Gastrocnemius medialis (tissue), 4 donors: ENCODE measurements around the gene PACSIN1. TPM values are rescaled to one million over a fixed set of nuclear protein-coding genes. Genes with fewer than 3 reads are reported as not detected.

ENCODE experiments used
- ATAC-seq, 2 donors: fragments of 150-250 bp; one replicate each; pipeline ENCODE4 v1.9.1; 2016
- DNase-seq, 2 donors: peaks; one replicate each; pipeline ENCODE4 v3.0.0-alpha.2; 2019
- H3K27ac ChIP-seq, 4 donors: fragments of 200-600 bp; sonication (generic); 1 replicate in 1 of 4; 2 replicates in 3 of 4; pipeline ENCODE4 v1.5.1; 2016 to 2018; ENCODE audit warnings: mild to moderate bottlenecking in 2 of 4, moderate library complexity in 1 of 4
- H3K27me3 ChIP-seq, 3 donors: fragments of 200-600 bp; sonication (generic) in 2 of 3; 1 replicate in 1 of 3; 2 replicates in 2 of 3; pipeline versions ENCODE4 v1.5.1 to v1.6.0; 2016 to 2019; ENCODE audit warnings: mild to moderate bottlenecking in 1 of 3, moderate library complexity in 1 of 3
- H3K36me3 ChIP-seq, 2 donors: fragments of 200-600 bp; sonication (generic) in 1 of 2; one replicate each; pipeline ENCODE4 v1.5.1; 2017 to 2018
- H3K4me1 ChIP-seq, 2 donors: fragments of 200-600 bp; sonication (generic) in 1 of 2; one replicate each; pipeline ENCODE4 v1.5.1; 2016 to 2017; ENCODE audit warnings: mild to moderate bottlenecking in 2 of 2
- H3K4me3 ChIP-seq, 4 donors: fragments of 200-600 bp; sonication (generic) in 3 of 4; 1 replicate in 1 of 4; 2 replicates in 3 of 4; pipeline ENCODE4 v1.5.1; 2016 to 2019; ENCODE audit warnings: mild to moderate bottlenecking in 2 of 4
- H3K9me3 ChIP-seq, 3 donors: fragments of 200-600 bp; sonication (generic) in 2 of 3; 1 replicate in 1 of 3; 2 replicates in 2 of 3; pipeline ENCODE4 v1.5.1; 2016 to 2019
- POLR2A ChIP-seq, 2 donors: fragments of 450-650 bp; IDR thresholded peaks; one replicate each; pipeline ENCODE4 v1.6.1; 2017; ENCODE audit warnings: antibody characterized with exemption in 2 of 2, mild to moderate bottlenecking in 2 of 2, moderate library complexity in 2 of 2
- in situ Hi-C, 4 donors: fragments of 200-750 bp; cut with MboI; loops; one replicate each; pipeline versions ENCODE4 v1.15.0 to v1.8.0; 2017; ENCODE audit warnings: low sequenced_read_pairs in 4 of 4
- intact Hi-C: fragments of 100-400 bp; cut with DNase I; formaldehyde crosslinking; loops from one replicate; pipeline ENCODE4 v1.15.1; 2023; ENCODE audit warnings: low total_unique reads
- total RNA-seq, 4 donors: library from RNA; depleted of rRNA; stranded (reverse); fragments of >200 nt; gene quantifications; one replicate each; pipeline versions ENCODE4 v1.1.0 to v1.2.3, GENCODE V29; 2016
- TF ChIP-seq, protein P1 (sequence below), 5 experiments: fragments of 450-650 bp in 3 of 5; fragments of 200-600 bp in 2 of 5; sonication (generic) in 2 of 5; IDR thresholded peaks in 4 of 5; conservative IDR thresholded peaks in 1 of 5; 1 replicate in 4 of 5; 2 replicates in 1 of 5; pipeline ENCODE4 v1.5.1; 2016 to 2019; ENCODE audit warnings: antibody characterized with exemption in 5 of 5, mild to moderate bottlenecking in 3 of 5, moderate library complexity in 3 of 5

Gene PACSIN1
- total RNA-seq, 4 donors from 2014 or later: not detected

DNA sequence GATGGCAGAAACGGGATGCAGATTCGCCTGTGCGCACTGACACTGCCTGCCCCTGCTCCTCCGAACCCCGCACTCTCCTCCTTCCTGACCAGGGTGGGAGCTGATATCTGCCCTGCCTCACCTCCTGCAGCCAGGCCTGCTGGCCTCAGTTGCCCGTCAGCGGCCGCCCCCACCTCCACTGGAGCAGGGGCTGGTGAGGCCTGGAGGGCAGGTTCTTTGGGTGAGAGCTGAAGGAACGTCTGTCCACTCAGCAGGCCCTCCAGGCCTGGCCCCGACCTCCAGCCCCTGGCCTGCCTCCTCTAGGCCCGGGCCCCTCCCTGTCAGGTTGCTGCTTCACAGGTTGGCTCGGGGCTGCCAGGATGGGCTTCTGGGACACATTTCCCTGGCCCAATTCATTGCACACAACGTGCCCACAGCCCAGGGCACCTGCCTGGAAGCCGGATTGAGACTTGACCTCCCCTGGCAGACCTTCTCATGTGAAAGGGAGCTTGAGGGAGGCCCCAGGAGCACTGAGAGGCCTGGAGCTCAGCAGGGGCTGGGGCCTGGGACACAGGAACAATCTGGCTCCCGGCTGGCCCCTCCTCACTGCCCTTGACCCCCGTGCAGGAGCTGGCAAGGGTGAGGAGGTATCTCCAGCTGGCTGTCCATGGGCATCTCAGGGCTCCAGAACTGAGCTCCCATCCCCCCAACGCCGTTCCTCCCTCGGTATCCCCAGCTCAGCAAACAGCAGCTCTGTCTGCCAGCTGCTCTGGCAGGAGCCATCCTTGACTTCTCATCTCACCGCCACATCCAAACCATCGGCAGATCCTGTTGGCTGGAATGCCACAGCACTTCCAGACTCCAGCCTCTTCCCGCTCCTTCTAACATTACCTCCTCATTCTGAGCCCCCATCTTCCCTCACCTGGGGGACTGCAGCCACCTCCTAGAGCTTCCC is 50.8 kb downstream of the PACSIN1 start:
- ATAC-seq (no peak), DNase-seq (no peak)
- TF ChIP-seq POLR2A (IDR thresholded peaks at IDR 0.05): no peak
- TF ChIP-seq, protein P1, sequence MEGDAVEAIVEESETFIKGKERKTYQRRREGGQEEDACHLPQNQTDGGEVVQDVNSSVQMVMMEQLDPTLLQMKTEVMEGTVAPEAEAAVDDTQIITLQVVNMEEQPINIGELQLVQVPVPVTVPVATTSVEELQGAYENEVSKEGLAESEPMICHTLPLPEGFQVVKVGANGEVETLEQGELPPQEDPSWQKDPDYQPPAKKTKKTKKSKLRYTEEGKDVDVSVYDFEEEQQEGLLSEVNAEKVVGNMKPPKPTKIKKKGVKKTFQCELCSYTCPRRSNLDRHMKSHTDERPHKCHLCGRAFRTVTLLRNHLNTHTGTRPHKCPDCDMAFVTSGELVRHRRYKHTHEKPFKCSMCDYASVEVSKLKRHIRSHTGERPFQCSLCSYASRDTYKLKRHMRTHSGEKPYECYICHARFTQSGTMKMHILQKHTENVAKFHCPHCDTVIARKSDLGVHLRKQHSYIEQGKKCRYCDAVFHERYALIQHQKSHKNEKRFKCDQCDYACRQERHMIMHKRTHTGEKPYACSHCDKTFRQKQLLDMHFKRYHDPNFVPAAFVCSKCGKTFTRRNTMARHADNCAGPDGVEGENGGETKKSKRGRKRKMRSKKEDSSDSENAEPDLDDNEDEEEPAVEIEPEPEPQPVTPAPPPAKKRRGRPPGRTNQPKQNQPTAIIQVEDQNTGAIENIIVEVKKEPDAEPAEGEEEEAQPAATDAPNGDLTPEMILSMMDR (IDR thresholded peaks at IDR 0.05 in 4 of 5, conservative IDR thresholded peaks at IDR 0.05 in 1 of 5): no peak
- no peaks in the 10 kb centered on the region for H3K4me1 ChIP-seq
- no peak overlapping the region for H3K27ac ChIP-seq
- intact Hi-C loops (no loop called here), in situ Hi-C loops (no loop called here)
- no peaks in the 10 kb centered on the region for H3K36me3 ChIP-seq
- H3K27me3 ChIP-seq: peaks cover 0 to 10% (median 7%) of the 10 kb centered on the region in 3 donors
- H3K9me3 ChIP-seq: no peaks in the 10 kb centered on the region
- no peak overlapping the region for H3K4me3 ChIP-seq

DNA sequence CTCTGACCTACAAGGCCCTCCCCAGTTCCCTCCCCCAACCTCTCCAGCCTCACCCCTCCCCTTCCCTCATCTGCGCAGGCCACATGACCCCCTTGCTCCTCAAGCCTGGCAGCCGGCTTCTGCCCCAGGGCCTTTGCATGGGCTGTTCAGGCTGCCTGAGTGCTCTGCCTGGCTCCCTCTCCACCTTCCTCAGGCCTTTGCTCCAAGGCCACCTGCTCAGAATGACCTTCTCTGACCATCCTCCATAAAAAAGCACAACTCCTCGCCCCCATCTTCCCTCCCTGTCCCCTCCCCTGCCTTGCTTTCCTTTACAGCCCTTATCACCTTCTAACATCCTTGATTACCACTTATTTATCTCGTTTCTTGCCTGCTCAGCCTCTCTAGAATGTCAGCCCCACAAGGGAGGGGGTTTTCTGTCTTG is 51.6 kb downstream of the PACSIN1 start:
- intact Hi-C loops: no loop called here
- H3K9me3 ChIP-seq: no peaks in the 10 kb centered on the region
- DNase-seq (no peak), ATAC-seq (no peak)
- peaks cover 0 to 10% (median 7%) of the 10 kb centered on the region in 3 donors for H3K27me3 ChIP-seq
- H3K4me1 ChIP-seq: no peaks in the 10 kb centered on the region
- H3K4me3 ChIP-seq: no peak overlapping the region
- H3K36me3 ChIP-seq: no peaks in the 10 kb centered on the region
- no peak for TF ChIP-seq POLR2A (IDR thresholded peaks at IDR 0.05)
- TF ChIP-seq, protein P1 (IDR thresholded peaks at IDR 0.05 in 4 of 5, conservative IDR thresholded peaks at IDR 0.05 in 1 of 5): no peak
- no peak overlapping the region for H3K27ac ChIP-seq
- in situ Hi-C loops: no loop called here

DNA sequence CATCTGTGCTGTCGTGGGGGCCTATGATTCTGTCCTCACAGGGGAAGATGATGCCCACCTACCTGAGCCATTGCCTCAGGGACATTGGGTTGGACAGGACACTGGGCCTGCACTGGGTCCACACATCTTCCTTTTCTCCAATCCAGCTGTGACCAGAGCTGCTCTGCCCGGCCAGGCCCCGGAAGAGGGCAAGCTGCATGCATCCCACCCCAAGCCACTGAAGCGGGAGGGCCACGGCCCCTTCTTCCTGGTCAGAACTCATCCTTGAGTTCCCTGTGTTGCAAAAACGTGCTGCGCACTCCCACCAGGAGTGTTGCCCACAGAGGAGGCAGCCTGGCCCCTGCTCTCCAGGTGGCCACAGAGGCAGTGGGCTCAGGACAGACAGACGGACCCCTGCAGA is 52.1 kb downstream of the PACSIN1 start:
- ATAC-seq (no peak), DNase-seq (no peak)
- Histone ChIP-seq H3K4me1 (no peaks in the 10 kb centered on the region), H3K27ac (no peak overlapping the region), H3K9me3 (no peaks in the 10 kb centered on the region), H3K4me3 (no peak overlapping the region), H3K36me3 (no peaks in the 10 kb centered on the region), H3K27me3 (peaks cover 0 to 10% (median 7%) of the 10 kb centered on the region in 3 donors)
- in situ Hi-C loops (no loop called here), intact Hi-C loops (no loop called here)
- TF ChIP-seq, protein P1 (IDR thresholded peaks at IDR 0.05 in 4 of 5, conservative IDR thresholded peaks at IDR 0.05 in 1 of 5): no peak
- TF ChIP-seq POLR2A (IDR thresholded peaks at IDR 0.05): no peak

DNA sequence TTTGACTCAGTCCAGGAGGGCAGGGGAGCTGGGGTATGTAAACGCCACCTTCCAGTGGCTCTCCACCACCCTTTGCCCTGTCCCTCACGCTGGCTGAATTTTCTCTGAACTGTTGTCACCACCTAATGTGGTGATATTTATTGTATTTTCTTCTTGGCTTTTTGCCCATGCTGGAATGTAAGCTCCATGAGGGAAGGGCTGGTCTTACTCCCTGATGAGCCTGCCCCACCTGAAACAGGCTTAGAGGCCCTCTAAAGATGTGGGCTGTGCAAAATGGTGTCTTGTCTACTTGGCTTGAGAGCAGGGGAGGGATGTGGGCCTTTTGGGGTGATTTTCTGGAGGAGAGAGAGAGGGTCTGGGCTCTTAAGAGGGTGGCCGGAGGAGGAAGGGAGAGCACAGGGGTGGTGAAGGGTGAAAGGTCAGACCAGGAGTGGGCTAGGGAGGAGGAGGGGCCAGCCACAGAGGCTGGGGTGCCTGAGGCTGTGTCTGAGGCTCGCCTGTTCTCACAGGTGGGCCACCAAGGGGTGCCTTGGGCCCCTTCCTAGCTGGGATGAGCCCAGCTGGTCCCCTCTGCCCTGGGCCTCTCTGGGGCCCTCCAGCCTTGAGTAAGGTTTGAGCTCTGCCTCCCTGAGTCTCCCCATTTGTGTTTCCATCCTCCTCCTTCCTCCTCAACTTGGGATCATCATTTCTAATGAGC is 52.9 kb downstream of the PACSIN1 start:
- ATAC-seq: no peak
- TF ChIP-seq POLR2A (IDR thresholded peaks at IDR 0.05): no peak
- in situ Hi-C loops (no loop called here), intact Hi-C loops (no loop called here)
- Histone ChIP-seq H3K4me3 (no peak overlapping the region), H3K27me3 (peaks cover 0 to 10% (median 7%) of the 10 kb centered on the region in 3 donors), H3K27ac (no peak overlapping the region), H3K9me3 (no peaks in the 10 kb centered on the region), H3K4me1 (no peaks in the 10 kb centered on the region), H3K36me3 (no peaks in the 10 kb centered on the region)
- no peak for DNase-seq
